Ovary (tissue), 3 donors: ENCODE measurements around the gene NUP160.

Experiments used
- CTCF ChIP-seq, 3 donors: fragments of 450-650 bp in 2 of 3; fragments of 200-600 bp in 1 of 3; IDR thresholded peaks; one replicate each; pipeline versions ENCODE4 v1.5.1 to v1.8.0; 2016 to 2022; ENCODE audit warnings: antibody characterized with exemption in 3 of 3, mild to moderate bottlenecking in 1 of 3
- POLR2A ChIP-seq: fragments of 450-650 bp; IDR thresholded peaks from one replicate; pipeline ENCODE4 v1.6.1; 2017; ENCODE audit warnings: antibody characterized with exemption, mild to moderate bottlenecking, moderate library complexity
- donor health status: DM: no; HTN: no; CAD: no.

- TF ChIP-seq POLR2A (no peak), CTCF (IDR thresholded peaks at IDR 0.05) (no peak)
Measured at GRCh38 chr11:47896199-47896598, 48.0 kb upstream of the NUP160 start.
